ENCODE data around the gene MAGI1.

DNA sequence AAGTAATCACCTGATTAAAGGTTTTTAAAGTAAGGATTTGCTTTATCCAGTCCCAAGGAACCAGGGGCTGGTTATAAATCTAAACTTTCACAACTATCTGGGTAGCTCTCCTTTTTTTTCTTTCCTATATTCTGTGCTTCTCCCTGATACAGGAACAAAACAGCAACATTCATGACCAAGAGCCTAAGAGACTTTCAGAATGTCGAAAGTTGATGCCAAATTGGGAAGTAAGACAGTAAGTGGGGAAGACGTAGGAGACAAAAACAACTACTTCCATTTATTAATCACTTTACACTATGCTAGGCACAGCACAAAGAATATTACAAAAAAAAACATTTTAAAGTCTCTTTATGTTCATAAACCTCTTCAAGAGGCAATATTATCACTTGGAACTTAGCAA, 211.6 kb downstream of the MAGI1 start:
- TF ChIP-seq GATA2 (IDR thresholded peaks at IDR 0.05; ENCODE audit: low read depth, low read length): no peak
- no peak for TF ChIP-seq GATA3 (IDR thresholded peaks at IDR 0.05; ENCODE audit: low read depth, low read length)

All from SH-SY5Y (cell line).